Tibial nerve (tissue), 4 donors: Measurements from ENCODE around the gene TIMELESS. TPM values are rescaled to one million over a fixed set of nuclear protein-coding genes. Genes with fewer than 3 reads are reported as not detected.
A peak's percentile ranks its signal among the peaks of the same experiment; 100 is the strongest.

Experiments used
- DNase-seq, 2 donors: peaks; one replicate each; pipeline ENCODE4 v3.0.0-alpha.2; 2019; ENCODE audit warnings: low spot score in 2 of 2
- H3K27ac ChIP-seq, 4 donors: fragments of 200-600 bp; sonication (generic) in 3 of 4; one replicate each; pipeline ENCODE4 v1.5.1; 2017 to 2019; ENCODE audit warnings: mild to moderate bottlenecking in 1 of 4
- H3K27me3 ChIP-seq, 2 donors: fragments of 200-600 bp; sonication (generic) in 1 of 2; one replicate each; pipeline versions ENCODE4 v1.5.1 to v1.6.0; 2017 to 2019
- H3K36me3 ChIP-seq, 3 donors: fragments of 200-600 bp; sonication (generic); one replicate each; pipeline ENCODE4 v1.5.1; 2018 to 2019
- H3K4me1 ChIP-seq, 4 donors: fragments of 200-600 bp; sonication (generic) in 3 of 4; one replicate each; pipeline ENCODE4 v1.5.1; 2017 to 2019
- H3K4me3 ChIP-seq, 4 donors: fragments of 200-600 bp; sonication (generic) in 3 of 4; one replicate each; pipeline ENCODE4 v1.5.1; 2017 to 2019; ENCODE audit warnings: mild to moderate bottlenecking in 1 of 4, moderate library complexity in 1 of 4
- H3K9me3 ChIP-seq, 4 donors: fragments of 200-600 bp; sonication (generic) in 3 of 4; one replicate each; pipeline ENCODE4 v1.5.1; 2017 to 2019
- EP300 ChIP-seq, 2 donors: sonication (generic); formaldehyde crosslinking; IDR thresholded peaks; one replicate each; pipeline ENCODE4 v1.6.1; 2017; ENCODE audit warnings: antibody characterized with exemption in 2 of 2, mild to moderate bottlenecking in 1 of 2
- POLR2A ChIP-seq, 2 donors: fragments of 450-650 bp; IDR thresholded peaks; one replicate each; pipeline ENCODE4 v1.6.1; 2017; ENCODE audit warnings: antibody characterized with exemption in 2 of 2, mild to moderate bottlenecking in 2 of 2, moderate library complexity in 2 of 2
- WGBS, 2 donors: methylation state at CpG; one replicate each; pipeline ENCODE4 v1.1.5; 2018; 5-methylcytosine and 5-hydroxymethylcytosine counted together
- total RNA-seq, 4 donors: library from RNA; depleted of rRNA; stranded (reverse); fragments of >200 nt; gene quantifications; one replicate each; pipeline ENCODE4 v1.1.0, GENCODE V29; 2016
- TF ChIP-seq, protein P1 (sequence below), 5 experiments: fragments of 200-600 bp in 3 of 5; fragments of 450-650 bp in 2 of 5; sonication (generic) in 3 of 5; IDR thresholded peaks; one replicate each; pipeline ENCODE4 v1.5.1; 2016 to 2019; ENCODE audit warnings: antibody characterized with exemption in 5 of 5, mild to moderate bottlenecking in 3 of 5, moderate library complexity in 2 of 5

The TIMELESS gene
- total RNA-seq, 4 donors from 2014 or later: 3.6 to 5.1 (median 4.2) TPM

DNA sequence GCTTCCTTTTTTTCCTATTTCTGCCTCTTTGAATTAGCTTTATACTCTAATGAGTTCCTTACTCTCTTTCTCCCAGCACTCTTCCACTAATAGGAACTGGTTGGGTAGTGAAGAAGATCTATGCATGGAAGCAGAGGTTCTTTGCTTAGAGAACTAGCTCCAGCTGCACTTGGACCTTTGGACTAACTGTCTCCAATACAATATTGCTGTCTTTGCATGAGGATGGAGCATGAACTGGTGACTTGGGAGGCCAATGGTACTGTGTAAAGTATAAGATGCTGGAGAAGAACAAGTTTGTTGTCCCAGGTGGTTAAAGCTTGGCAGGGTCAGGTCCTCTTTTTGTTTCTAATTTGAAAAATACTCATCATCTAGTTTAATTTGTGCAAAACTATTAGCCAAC, 41.1 kb upstream of the TIMELESS start:
- DNase-seq: no peak
- Histone ChIP-seq H3K4me3 (no peak overlapping the region), H3K27ac (no peak overlapping the region), H3K4me1 (peaks cover 0 to 20% (median 7%) of the 10 kb centered on the region in 4 donors), H3K9me3 (no peaks in the 10 kb centered on the region), H3K27me3 (peaks cover 0 to 21% of the 10 kb centered on the region in 2 donors), H3K36me3 (no peaks in the 10 kb centered on the region)
- TF ChIP-seq, protein P1, sequence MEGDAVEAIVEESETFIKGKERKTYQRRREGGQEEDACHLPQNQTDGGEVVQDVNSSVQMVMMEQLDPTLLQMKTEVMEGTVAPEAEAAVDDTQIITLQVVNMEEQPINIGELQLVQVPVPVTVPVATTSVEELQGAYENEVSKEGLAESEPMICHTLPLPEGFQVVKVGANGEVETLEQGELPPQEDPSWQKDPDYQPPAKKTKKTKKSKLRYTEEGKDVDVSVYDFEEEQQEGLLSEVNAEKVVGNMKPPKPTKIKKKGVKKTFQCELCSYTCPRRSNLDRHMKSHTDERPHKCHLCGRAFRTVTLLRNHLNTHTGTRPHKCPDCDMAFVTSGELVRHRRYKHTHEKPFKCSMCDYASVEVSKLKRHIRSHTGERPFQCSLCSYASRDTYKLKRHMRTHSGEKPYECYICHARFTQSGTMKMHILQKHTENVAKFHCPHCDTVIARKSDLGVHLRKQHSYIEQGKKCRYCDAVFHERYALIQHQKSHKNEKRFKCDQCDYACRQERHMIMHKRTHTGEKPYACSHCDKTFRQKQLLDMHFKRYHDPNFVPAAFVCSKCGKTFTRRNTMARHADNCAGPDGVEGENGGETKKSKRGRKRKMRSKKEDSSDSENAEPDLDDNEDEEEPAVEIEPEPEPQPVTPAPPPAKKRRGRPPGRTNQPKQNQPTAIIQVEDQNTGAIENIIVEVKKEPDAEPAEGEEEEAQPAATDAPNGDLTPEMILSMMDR (IDR thresholded peaks at IDR 0.05): no peak
- TF ChIP-seq POLR2A (IDR thresholded peaks at IDR 0.05) (no peak), EP300 (IDR thresholded peaks at IDR 0.05) (no peak)

DNA sequence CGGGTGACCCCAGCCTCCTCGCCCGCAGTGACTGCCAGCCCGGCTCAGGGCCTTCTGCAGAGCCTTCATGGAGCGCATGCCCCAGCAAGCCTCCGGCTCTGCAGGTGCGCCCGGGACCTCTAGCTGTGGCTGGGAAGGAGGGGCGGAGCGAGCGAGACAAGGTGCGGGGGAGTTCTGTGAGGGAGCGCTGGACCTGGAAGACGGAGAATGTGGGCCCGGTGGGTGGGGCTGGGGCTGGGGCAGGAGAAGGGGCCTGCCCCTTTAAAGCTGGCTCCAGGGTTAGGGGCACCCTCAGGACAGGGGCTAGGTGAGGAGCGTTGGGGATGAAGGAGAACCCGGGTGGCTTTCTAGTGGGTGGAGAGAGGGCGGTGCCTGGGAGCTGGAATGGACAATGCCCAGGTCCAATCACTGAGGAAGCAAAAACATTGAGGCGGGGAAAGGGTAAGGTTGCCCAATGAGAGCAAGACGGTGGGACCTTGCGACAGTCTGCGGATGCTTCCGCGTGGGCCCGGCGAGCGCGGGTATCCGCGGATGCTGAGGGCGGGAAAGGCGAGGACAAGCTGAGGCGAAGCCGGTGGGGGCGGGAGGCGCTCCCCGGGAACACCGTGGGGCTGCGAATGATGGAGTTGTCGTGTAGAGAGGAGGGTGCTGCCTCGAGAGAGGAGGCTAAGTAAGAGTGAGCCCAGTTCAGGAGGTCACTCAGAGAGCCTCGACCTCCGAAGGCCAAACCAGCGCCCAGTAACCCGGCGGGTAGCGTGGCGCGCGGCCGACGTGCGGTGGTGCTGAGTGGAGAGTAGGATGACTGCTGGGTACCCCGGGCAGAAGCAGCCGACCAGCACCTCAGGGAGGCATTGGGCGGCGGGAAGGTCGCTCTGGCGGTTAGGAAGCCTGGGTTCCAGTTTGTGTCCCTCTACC, 39.1 kb upstream of the TIMELESS start, which contains the start of gene GLS2:
Gene GLS2 (minus strand): TSS at position 121 of the 915 bp plus-strand sequence. CDS start 43 bp downstream, at position 78.
- peak within 1 kb of the TSS; percentile 56 to 64 (median 62) for H3K4me3 ChIP-seq

DNA sequence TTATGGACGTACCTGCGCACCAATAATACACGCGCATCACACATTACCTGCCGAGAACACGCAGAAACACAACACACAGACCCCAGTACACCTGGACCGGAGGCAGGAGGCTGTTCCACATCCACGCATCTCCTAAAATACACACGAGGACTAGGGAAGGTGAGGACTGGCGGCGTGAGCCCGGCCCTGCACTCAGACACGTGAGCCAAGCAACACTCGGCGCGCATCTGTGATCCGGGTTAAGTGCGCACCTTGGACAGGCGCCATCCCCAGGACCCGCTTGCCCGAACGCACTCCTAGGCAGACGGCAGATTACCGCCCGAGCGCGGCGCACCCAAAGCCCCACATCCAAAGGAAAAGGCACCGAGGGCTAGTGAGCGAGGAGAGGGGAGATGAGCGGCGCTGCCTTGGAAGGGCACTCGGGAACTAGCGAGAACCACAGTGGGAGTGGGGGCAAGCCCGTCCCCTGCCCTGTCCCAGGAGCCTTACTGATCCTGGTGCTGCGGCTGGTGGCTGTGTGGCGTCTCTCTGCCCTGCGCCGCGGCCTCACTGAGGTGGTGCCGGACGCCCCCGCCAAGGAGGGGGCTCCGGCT, 38.3 kb upstream of the TIMELESS start:
- DNase-seq: no peak
- Histone ChIP-seq H3K9me3 (no peaks in the 10 kb centered on the region), H3K27ac (peak overlapping the region in 3 of 4 donors; percentile 11 to 30 (median 15)), H3K27me3 (peaks cover 0 to 18% of the 10 kb centered on the region in 2 donors), H3K36me3 (no peaks in the 10 kb centered on the region), H3K4me1 (peaks cover 0 to 20% (median 7%) of the 10 kb centered on the region in 4 donors), H3K4me3 (peak overlapping the region; percentile 56 to 64 (median 62))
- 9 to 11% methylated on average over 21 to 38 of the region's 44 CpGs for WGBS, 2 donors
- TF ChIP-seq, protein P1 (IDR thresholded peaks at IDR 0.05): no peak

More for the DNA sequence above, 39.1 kb upstream of the TIMELESS start, which contains the start of gene GLS2:
- H3K27ac ChIP-seq: peak within 1 kb of the TSS in 3 of 4 donors; percentile 11 to 30 (median 15)
- peaks cover 0 to 21% of the 10 kb centered on the region in 2 donors for H3K27me3 ChIP-seq
- DNase-seq: peak; percentile 37 to 71
- H3K9me3 ChIP-seq: no peaks in the 10 kb centered on the region
- H3K36me3 ChIP-seq: no peaks in the 10 kb centered on the region
- 17 to 22% methylated on average over 48 to 59 of the region's 59 CpGs for WGBS, 2 donors
- TF ChIP-seq EP300 (IDR thresholded peaks at IDR 0.05): peak in 1 of 2 donors; percentile 26
- TF ChIP-seq POLR2A (IDR thresholded peaks at IDR 0.05): no peak
- peaks cover 0 to 20% (median 7%) of the 10 kb centered on the region in 4 donors for H3K4me1 ChIP-seq

DNA sequence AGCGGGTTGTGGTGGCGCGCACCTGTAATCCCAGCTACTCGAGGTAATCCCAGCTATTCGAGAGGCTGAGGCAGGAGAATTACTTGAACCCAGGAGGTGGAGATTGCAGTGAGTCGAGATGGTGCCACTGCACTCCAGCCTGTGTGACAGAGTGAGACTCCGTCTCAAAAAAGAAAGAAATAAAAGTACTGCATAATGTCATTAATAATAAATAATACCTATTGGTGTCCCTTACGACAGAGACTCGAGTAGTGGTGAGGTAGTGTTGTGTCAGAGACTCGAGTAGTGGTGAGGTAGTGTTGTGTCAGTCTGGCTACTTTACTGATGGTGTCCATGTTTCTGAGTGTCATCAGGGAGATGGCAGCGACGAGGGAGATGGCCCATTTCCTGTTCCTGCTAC, 37.5 kb upstream of the TIMELESS start:
- Histone ChIP-seq H3K36me3 (no peaks in the 10 kb centered on the region), H3K9me3 (no peaks in the 10 kb centered on the region), H3K4me1 (peaks cover 0 to 20% (median 7%) of the 10 kb centered on the region in 4 donors), H3K4me3 (no peak overlapping the region), H3K27me3 (peaks cover 0 to 16% of the 10 kb centered on the region in 2 donors), H3K27ac (no peak overlapping the region)
- DNase-seq: no peak
- WGBS, 2 donors: 82 to 83% methylated on average over 12 of the region's 12 CpGs
- no peak for TF ChIP-seq EP300 (IDR thresholded peaks at IDR 0.05)
- TF ChIP-seq POLR2A (IDR thresholded peaks at IDR 0.05): no peak
- TF ChIP-seq, protein P1 (IDR thresholded peaks at IDR 0.05): no peak

DNA sequence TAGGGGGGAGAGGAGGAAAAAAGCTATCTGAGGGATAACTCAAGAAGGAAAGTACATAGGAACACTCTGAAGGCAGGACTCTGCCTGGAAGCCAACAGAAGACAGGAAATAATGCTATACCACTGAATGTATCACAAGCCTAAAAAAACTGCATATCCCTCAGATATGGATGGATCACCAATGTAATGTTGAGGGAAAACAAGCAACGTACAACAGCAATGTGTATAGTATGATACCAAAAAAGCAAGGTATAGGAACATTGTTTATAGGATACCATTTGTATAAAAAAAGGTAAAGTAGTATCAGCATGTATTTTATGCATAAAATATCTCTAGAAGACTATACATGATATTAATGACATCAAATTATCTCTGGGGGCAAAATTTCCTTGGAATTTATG, 35.3 kb upstream of the TIMELESS start:
- 86 to 92% methylated on average over 1 of the region's 1 CpG for WGBS, 2 donors
- Histone ChIP-seq H3K27ac (no peak overlapping the region), H3K4me1 (peaks cover 0 to 20% (median 7%) of the 10 kb centered on the region in 4 donors), H3K36me3 (no peaks in the 10 kb centered on the region), H3K4me3 (no peak overlapping the region), H3K9me3 (no peaks in the 10 kb centered on the region), H3K27me3 (peaks cover 0 to 3% of the 10 kb centered on the region in 2 donors)
- TF ChIP-seq, protein P1 (IDR thresholded peaks at IDR 0.05): no peak
- no peak for TF ChIP-seq EP300 (IDR thresholded peaks at IDR 0.05)
- TF ChIP-seq POLR2A (IDR thresholded peaks at IDR 0.05): no peak
- DNase-seq: no peak
